Panc1 (cell line): ENCODE measurements around the gene NUPR1.

Experiments
- POLR2AphosphoS5 ChIP-seq: IDR thresholded peaks from 2 replicates; pipeline ENCODE4 v1.6.1; 2012; ENCODE audit warnings: mild to moderate bottlenecking, low read depth, low read length, moderate library complexity
- REST ChIP-seq, 2 experiments: IDR thresholded peaks; 2 replicates each; pipeline ENCODE4 v1.6.1; 2011 to 2012; ENCODE audit warnings: low read depth in 2 of 2, control low read depth in 1 of 2, low read length in 1 of 2, mild to moderate bottlenecking in 1 of 2, moderate library complexity in 1 of 2; ENCODE audit not compliant: insufficient read depth in 1 of 2
- SIN3A ChIP-seq: IDR thresholded peaks from 2 replicates; pipeline ENCODE4 v1.6.1; 2012; ENCODE audit warnings: low read depth, mild to moderate bottlenecking, low read length, moderate library complexity, borderline replicate concordance; ENCODE audit not compliant: insufficient read depth
- TCF7L2 ChIP-seq: IDR thresholded peaks from 2 replicates; pipeline ENCODE4 v1.6.1; 2011; ENCODE audit warnings: mild to moderate bottlenecking, low read depth, low read length, inconsistent platforms
- TF ChIP-seq, protein P1 (sequence below): fragments of 450-650 bp; IDR thresholded peaks from 2 replicates; pipeline ENCODE4 v1.5.1; 2017; ENCODE audit warnings: mild to moderate bottlenecking

DNA sequence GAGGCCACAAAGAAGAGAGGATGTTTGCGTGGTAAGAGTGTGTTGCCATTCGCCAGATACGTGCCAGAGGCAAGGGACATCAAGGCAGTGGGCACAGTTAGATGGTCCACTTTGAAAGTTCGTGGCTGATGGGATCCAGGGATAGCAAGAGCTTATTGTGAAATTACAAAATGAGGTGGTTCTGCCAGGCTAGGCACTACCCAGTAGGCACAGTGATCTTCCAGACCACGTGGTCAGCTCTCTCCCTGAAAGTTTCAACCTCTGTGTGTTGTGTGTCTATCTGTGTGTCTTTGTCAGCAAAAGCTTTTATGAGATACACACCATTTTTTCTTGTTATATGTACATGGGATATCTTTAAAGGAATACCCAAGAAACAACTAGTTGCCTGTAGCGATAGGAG, 24.4 kb upstream of the NUPR1 start:
- TF ChIP-seq, protein P1, sequence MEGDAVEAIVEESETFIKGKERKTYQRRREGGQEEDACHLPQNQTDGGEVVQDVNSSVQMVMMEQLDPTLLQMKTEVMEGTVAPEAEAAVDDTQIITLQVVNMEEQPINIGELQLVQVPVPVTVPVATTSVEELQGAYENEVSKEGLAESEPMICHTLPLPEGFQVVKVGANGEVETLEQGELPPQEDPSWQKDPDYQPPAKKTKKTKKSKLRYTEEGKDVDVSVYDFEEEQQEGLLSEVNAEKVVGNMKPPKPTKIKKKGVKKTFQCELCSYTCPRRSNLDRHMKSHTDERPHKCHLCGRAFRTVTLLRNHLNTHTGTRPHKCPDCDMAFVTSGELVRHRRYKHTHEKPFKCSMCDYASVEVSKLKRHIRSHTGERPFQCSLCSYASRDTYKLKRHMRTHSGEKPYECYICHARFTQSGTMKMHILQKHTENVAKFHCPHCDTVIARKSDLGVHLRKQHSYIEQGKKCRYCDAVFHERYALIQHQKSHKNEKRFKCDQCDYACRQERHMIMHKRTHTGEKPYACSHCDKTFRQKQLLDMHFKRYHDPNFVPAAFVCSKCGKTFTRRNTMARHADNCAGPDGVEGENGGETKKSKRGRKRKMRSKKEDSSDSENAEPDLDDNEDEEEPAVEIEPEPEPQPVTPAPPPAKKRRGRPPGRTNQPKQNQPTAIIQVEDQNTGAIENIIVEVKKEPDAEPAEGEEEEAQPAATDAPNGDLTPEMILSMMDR, result no peak
- TF ChIP-seq REST (IDR thresholded peaks at IDR 0.05; ENCODE audit: insufficient read depth in 1 of 2, low read depth in 2 of 2, low read length in 1 of 2) (no peak), TCF7L2 (no peak), POLR2AphosphoS5 (no peak), SIN3A (no peak)
